NCI-H128 (cell line): Measurements from ENCODE around the gene CAPN5.

Source experiments
- DNase-seq: peaks from one replicate; lab custom pipeline; 2025; ENCODE audit not compliant: unreplicated experiment; lab: John Stamatoyannopoulos, UW

The CAPN5 gene

GRCh38 chr11:77146261-77147035 lies 79.7 kb downstream of the CAPN5 start:
- no peak for DNase-seq

GRCh38 chr11:77147036-77147315 lies 80.2 kb downstream of the CAPN5 start:
- no peak for DNase-seq

- peak; percentile 66 for DNase-seq
Measured at GRCh38 chr11:77147668-77148321, 81.0 kb downstream of the CAPN5 start.

GRCh38 chr11:77148963-77149715 lies 82.4 kb downstream of the CAPN5 start:
- no peak for DNase-seq

GRCh38 chr11:77149716-77150392 lies 83.1 kb downstream of the CAPN5 start:
- no peak for DNase-seq

- DNase-seq, result no peak
Measured at GRCh38 chr11:77150836-77151235, 84.1 kb downstream of the CAPN5 start.

- no peak for DNase-seq
Measured at GRCh38 chr11:77151804-77152509, 85.2 kb downstream of the CAPN5 start.

GRCh38 chr11:77152846-77153245 lies 86.1 kb downstream of the CAPN5 start:
- no peak for DNase-seq

GRCh38 chr11:77153276-77154185 lies 86.8 kb downstream of the CAPN5 start:
- DNase-seq, result no peak

- DNase-seq, result no peak
Measured at GRCh38 chr11:77154381-77155081, 87.8 kb downstream of the CAPN5 start.

GRCh38 chr11:77155082-77155475 lies 88.3 kb downstream of the CAPN5 start:
- no peak for DNase-seq

GRCh38 chr11:77155556-77156130 lies 88.9 kb downstream of the CAPN5 start:
- no peak for DNase-seq

- DNase-seq, result no peak
Measured at GRCh38 chr11:77156396-77157195, 89.8 kb downstream of the CAPN5 start.

- no peak for DNase-seq
Measured at GRCh38 chr11:77158041-77158695, 91.4 kb downstream of the CAPN5 start.

- DNase-seq, result no peak
Measured at GRCh38 chr11:77159219-77159936, 92.6 kb downstream of the CAPN5 start.

GRCh38 chr11:77159937-77160495 lies 93.2 kb downstream of the CAPN5 start:
- no peak for DNase-seq

- no peak for DNase-seq
Measured at GRCh38 chr11:77163271-77163670, 96.5 kb downstream of the CAPN5 start.
